Upper lobe of left lung (tissue), 4 donors: Measurements from ENCODE around the gene SLC25A26.

ENCODE experiments used
- CTCF ChIP-seq, 6 experiments: fragments of 450-650 bp in 4 of 6; fragments of 200-600 bp in 2 of 6; sonication (generic) in 2 of 6; IDR thresholded peaks; one replicate each; pipeline ENCODE4 v1.5.1; 2016 to 2019; ENCODE audit warnings: antibody characterized with exemption in 6 of 6
- POLR2AphosphoS5 ChIP-seq, 2 donors: sonication (generic); formaldehyde crosslinking; IDR thresholded peaks; one replicate each; pipeline ENCODE4 v1.5.1; 2017; ENCODE audit warnings: antibody characterized with exemption in 2 of 2

- TF ChIP-seq POLR2AphosphoS5 (IDR thresholded peaks at IDR 0.05) (no peak), CTCF (IDR thresholded peaks at IDR 0.05) (no peak)
Observed at GRCh38 chr3:66241466-66241865, 20.7 kb downstream of the SLC25A26 start.
